ENCODE data around the gene PMM2. TPM values are rescaled to one million over a fixed set of nuclear protein-coding genes. Genes with fewer than 3 reads are reported as not detected.
A peak's percentile ranks its signal among the peaks of the same experiment; 100 is the strongest.

Gene PMM2
- total RNA-seq, 1 donor from 2014 or later = 22.2 TPM

DNA sequence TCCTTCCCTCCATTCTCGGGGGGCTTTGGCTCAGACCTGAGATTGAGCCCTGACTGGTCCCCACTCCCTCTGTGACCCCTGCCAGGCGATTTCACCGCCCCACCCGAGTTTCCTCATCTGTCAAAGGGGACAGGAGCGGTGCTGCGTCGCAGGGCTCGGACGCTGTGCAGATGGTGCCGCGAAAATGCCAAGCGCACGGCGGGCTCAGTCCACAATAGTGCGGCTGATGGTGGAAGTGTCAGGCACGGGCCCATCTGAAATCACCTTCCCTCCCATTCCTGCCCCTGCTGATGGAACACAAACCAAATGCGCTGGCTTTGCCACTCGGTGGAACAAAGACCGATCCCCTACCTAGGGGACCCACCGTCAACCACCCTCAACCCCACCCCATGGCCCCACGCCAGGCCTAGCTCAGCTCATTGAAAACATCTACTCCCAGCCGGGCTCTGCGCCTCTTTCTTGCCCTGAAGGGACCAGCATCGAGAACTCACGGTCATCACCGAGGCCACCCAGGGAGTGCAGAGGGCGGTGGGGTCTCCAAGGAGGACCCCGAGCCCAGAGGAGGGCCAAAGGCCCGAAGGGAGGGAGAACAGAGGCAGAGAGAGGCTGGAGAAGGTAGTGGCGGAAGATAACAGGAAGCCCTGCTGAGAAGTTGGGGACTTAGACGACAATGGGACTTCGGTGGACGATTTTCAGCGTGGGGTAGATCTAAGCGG, 69.7 kb downstream of the PMM2 start:
- H3K27ac ChIP-seq = no peak overlapping the region

DNA sequence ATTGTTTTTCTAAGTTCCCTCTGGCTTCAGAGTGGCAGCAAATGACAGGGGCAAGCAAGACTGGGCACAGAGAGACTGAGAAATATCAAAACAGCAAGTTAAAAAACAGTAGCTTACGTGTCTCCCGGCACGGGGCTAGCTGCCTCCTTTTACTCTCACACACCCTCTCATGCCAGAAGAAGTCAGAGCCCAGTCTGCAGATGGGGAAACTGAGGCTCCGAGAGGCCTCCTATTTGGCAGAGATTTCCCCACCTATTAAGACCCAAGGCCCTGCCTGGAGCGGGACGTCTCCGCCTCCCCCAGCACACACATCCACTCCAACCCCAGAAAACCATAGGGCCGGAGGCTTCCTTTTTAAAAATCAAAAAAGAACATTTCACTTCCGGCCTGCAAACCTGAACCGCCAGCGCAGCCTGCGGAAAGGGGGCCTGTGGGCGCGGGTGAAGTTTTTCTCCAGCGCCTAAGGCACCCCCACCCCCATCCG, 70.3 kb downstream of the PMM2 start:
- Mint-ChIP-seq H3K4me3 (peak overlapping the region; percentile 99), H3K36me3 (no peaks in the 10 kb centered on the region), H3K4me1 (peaks cover 54% of the 10 kb centered on the region), H3K27me3 (ENCODE audit: insufficient read depth, low read depth) (peaks cover 13% of the 10 kb centered on the region), H3K9me3 (no peaks in the 10 kb centered on the region), H3K27ac (peak overlapping the region; percentile 85)
- Histone ChIP-seq H3K27ac (peak overlapping the region; percentile 88), H3F3A (ENCODE audit: low read depth) (peaks cover 48% of the 10 kb centered on the region), H3K27me3 (no peaks in the 10 kb centered on the region), H2AFZ (replicated peaks) (no peak overlapping the region), H3K9ac (peak overlapping the region; percentile 75), H3K4me2 (peak overlapping the region; percentile 90), H4K20me1 (ENCODE audit: low read depth) (peaks cover 52% of the 10 kb centered on the region), H3K4me3 (peak overlapping the region; percentile 96), H3K4me1 (peaks cover 39% of the 10 kb centered on the region), H3K9me3 (ENCODE audit: low read depth) (no peaks in the 10 kb centered on the region), H3K36me3 (no peaks in the 10 kb centered on the region), H3K79me2 (ENCODE audit: low read depth) (peaks cover 58% of the 10 kb centered on the region)
- TF ChIP-seq, protein P1, sequence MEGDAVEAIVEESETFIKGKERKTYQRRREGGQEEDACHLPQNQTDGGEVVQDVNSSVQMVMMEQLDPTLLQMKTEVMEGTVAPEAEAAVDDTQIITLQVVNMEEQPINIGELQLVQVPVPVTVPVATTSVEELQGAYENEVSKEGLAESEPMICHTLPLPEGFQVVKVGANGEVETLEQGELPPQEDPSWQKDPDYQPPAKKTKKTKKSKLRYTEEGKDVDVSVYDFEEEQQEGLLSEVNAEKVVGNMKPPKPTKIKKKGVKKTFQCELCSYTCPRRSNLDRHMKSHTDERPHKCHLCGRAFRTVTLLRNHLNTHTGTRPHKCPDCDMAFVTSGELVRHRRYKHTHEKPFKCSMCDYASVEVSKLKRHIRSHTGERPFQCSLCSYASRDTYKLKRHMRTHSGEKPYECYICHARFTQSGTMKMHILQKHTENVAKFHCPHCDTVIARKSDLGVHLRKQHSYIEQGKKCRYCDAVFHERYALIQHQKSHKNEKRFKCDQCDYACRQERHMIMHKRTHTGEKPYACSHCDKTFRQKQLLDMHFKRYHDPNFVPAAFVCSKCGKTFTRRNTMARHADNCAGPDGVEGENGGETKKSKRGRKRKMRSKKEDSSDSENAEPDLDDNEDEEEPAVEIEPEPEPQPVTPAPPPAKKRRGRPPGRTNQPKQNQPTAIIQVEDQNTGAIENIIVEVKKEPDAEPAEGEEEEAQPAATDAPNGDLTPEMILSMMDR (IDR thresholded peaks at IDR 0.05) = no peak
- TF ChIP-seq EZH2phosphoT487 (IDR thresholded peaks at IDR 0.05) (no peak), EZH2 (IDR thresholded peaks at IDR 0.05) (no peak)
- no peak for DNase-seq (ENCODE audit: low spot score)

More for the DNA sequence above, 69.7 kb downstream of the PMM2 start:
- Mint-ChIP-seq H3K27ac (peak overlapping the region; percentile 85), H3K4me3 (peak overlapping the region; percentile 99), H3K27me3 (ENCODE audit: insufficient read depth, low read depth) (peaks cover 13% of the 10 kb centered on the region), H3K4me1 (peaks cover 54% of the 10 kb centered on the region), H3K9me3 (no peaks in the 10 kb centered on the region), H3K36me3 (no peaks in the 10 kb centered on the region)
- peaks cover 39% of the 10 kb centered on the region for H3K4me1 ChIP-seq
- TF ChIP-seq EZH2 (IDR thresholded peaks at IDR 0.05) (no peak), EZH2phosphoT487 (IDR thresholded peaks at IDR 0.05) (no peak)
- TF ChIP-seq, protein P1 (IDR thresholded peaks at IDR 0.05) = no peak
- DNase-seq (ENCODE audit: low spot score) = peak; percentile 62
- H3K4me3 ChIP-seq = peak overlapping the region; percentile 96
- H4K20me1 ChIP-seq (ENCODE audit: low read depth) = peaks cover 58% of the 10 kb centered on the region
- peaks cover 64% of the 10 kb centered on the region for H3K79me2 ChIP-seq (ENCODE audit: low read depth)
- H3K9ac ChIP-seq = peak overlapping the region; percentile 75
- H3K27me3 ChIP-seq = no peaks in the 10 kb centered on the region
- no peaks in the 10 kb centered on the region for H3K9me3 ChIP-seq (ENCODE audit: low read depth)
- peak overlapping the region; percentile 90 for H3K4me2 ChIP-seq
- no peak overlapping the region for H2AFZ ChIP-seq (replicated peaks)
- H3K36me3 ChIP-seq = no peaks in the 10 kb centered on the region
- H3F3A ChIP-seq (ENCODE audit: low read depth) = peaks cover 48% of the 10 kb centered on the region

DNA sequence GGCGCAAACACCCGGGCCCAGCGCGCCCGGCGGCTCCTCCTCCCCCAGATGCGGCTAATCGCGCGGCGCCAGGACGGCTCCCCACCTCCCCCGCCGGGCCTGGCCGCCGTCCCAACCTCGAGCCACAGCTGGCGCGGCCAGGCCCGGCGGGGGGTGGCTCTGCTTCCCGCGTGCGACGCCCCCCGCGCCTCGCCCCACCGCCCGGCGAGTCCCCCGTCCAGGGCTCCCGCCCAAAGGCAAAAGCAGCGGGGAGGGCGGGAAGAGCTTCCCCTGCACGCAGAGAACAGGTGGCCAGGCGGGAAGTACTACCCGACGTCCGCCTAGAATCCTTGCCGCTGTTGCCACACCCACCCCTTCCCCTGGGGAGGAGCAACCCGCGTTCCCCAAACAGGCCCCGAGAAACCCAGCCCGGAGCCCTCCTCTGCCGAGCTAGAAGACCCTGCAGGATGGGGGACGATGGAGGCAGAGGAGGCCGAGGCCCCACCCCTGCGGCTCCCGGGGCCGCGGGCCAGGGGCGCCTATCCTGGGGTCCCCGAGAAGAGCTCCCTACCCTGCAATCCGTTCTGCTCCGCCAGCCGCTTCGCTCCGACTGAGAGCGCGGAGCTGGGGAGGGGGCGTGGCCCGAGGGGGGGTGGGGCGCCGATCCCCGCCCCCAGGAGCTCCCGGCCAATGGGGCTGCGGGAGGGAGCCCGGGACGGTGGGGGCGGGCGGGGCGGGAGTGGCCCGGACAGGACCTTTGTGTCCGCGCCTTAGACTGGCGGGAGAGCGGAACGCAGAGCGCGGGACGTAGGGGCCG, 71.0 kb downstream of the PMM2 start, which contains the start of gene CARHSP1:
Gene CARHSP1 (minus strand): TSS at position 591 of the 796 bp plus-strand sequence. CDS start 9,678 bp downstream, outside the sequence.
- Mint-ChIP-seq H3K27me3 (ENCODE audit: insufficient read depth, low read depth) (peaks cover 13% of the 10 kb centered on the region), H3K4me1 (peaks cover 54% of the 10 kb centered on the region), H3K27ac (peak within 1 kb of the TSS; percentile 85), H3K9me3 (no peaks in the 10 kb centered on the region), H3K36me3 (no peaks in the 10 kb centered on the region), H3K4me3 (peak within 1 kb of the TSS; percentile 99)
- Histone ChIP-seq H3K27me3 (no peaks in the 10 kb centered on the region), H3K36me3 (no peaks in the 10 kb centered on the region), H3K79me2 (ENCODE audit: low read depth) (peaks cover 51% of the 10 kb centered on the region), H3K4me2 (peak within 1 kb of the TSS; percentile 90), H2AFZ (replicated peaks) (peak within 1 kb of the TSS; percentile 85), H3K9me3 (ENCODE audit: low read depth) (no peaks in the 10 kb centered on the region), H3F3A (ENCODE audit: low read depth) (peaks cover 48% of the 10 kb centered on the region), H3K27ac (peak within 1 kb of the TSS; percentile 88), H3K4me3 (peak within 1 kb of the TSS; percentile 96), H3K9ac (peak within 1 kb of the TSS; percentile 75), H3K4me1 (peaks cover 33% of the 10 kb centered on the region), H4K20me1 (ENCODE audit: low read depth) (peaks cover 45% of the 10 kb centered on the region)
- no peak for TF ChIP-seq EZH2phosphoT487 (IDR thresholded peaks at IDR 0.05)
- TF ChIP-seq, protein P1 (IDR thresholded peaks at IDR 0.05) = no peak
- TF ChIP-seq EZH2 (IDR thresholded peaks at IDR 0.05) = no peak
- peak; percentile 97 for DNase-seq (ENCODE audit: low spot score)

All from neural progenitor cell (in vitro differentiated cells).